GM12878 (cell line): ENCODE measurements around the gene NIP7. TPM values are rescaled to one million over a fixed set of nuclear protein-coding genes. Genes with fewer than 3 reads are reported as not detected.

Experiments
- BCL11A ChIP-seq: IDR thresholded peaks from 2 replicates; pipeline ENCODE4 v1.6.1; 2011; ENCODE audit warnings: low read depth, low read length
- CBFB ChIP-seq: IDR thresholded peaks from 2 replicates; pipeline ENCODE4 v1.6.1; 2016; ENCODE audit warnings: antibody characterized with exemption, low read depth
- CREM ChIP-seq: IDR thresholded peaks from 2 replicates; pipeline ENCODE4 v1.6.1; 2014; ENCODE audit warnings: antibody characterized with exemption, low read depth
- DPF2 ChIP-seq: fragments of 450-650 bp; IDR thresholded peaks from 2 replicates; pipeline ENCODE4 v1.6.1; 2017; ENCODE audit warnings: mild to moderate bottlenecking
- LARP7 ChIP-seq: fragments of 450-650 bp; IDR thresholded peaks from 2 replicates; pipeline ENCODE4 v1.6.1; 2017; ENCODE audit warnings: mild to moderate bottlenecking
- POLR2A ChIP-seq: IDR thresholded peaks from 2 replicates; pipeline ENCODE4 v1.6.1; 2011; ENCODE audit warnings: low read depth, mild to moderate bottlenecking, low read length
- RELA ChIP-seq: fragments of 450-650 bp; IDR thresholded peaks from 2 replicates; pipeline ENCODE4 v1.8.0; 2014; ENCODE audit warnings: borderline replicate concordance; ENCODE audit not compliant: partially characterized antibody
- TAF1 ChIP-seq: IDR thresholded peaks from 2 replicates; pipeline ENCODE4 v1.6.1; 2011; ENCODE audit warnings: mild to moderate bottlenecking, low read depth, low read length, borderline replicate concordance
- polyA plus RNA-seq, 11 experiments: library from polyadenylated mRNA; depleted of rRNA in 4 of 11; unstranded in 6 of 11; stranded (reverse) in 5 of 11; fragments of >200 nt; fragmentation: Nextera tagmentation in 4 of 11; fragmentation: Illumina TruSeq in 1 of 11; extraction: Ambion mirVana in 4 of 11; extraction: Trizol in 1 of 11; gene quantifications; 1 replicate in 1 of 11; 2 replicates in 10 of 11; pipeline versions ENCODE4 v1.2.1 to v1.2.3, GENCODE V29; 2011 to 2016; ENCODE audit warnings: inconsistent platforms in 2 of 11, missing spikeins in 2 of 11, low read depth in 1 of 11
- total RNA-seq, 4 experiments: library from RNA; depleted of rRNA in 3 of 4; stranded (reverse); fragments of >200 nt in 3 of 4; fragmentation: Illumina TruSeq in 1 of 4; extraction: Trizol in 1 of 4; gene quantifications; 2 replicates each; pipeline versions ENCODE4 v1.2.1 to v1.2.3, GENCODE V29; 2013 to 2021
- TF ChIP-seq, protein P1 (sequence below): fragments of 450-650 bp; IDR thresholded peaks from 2 replicates; pipeline ENCODE4 v1.6.1; 2018; ENCODE audit warnings: mild to moderate bottlenecking, low read depth, moderate library complexity; ENCODE audit not compliant: partially characterized antibody
- TF ChIP-seq, protein P2 (sequence below): fragments of 450-650 bp; IDR thresholded peaks from 2 replicates; pipeline ENCODE4 v1.6.1; 2014; ENCODE audit warnings: mild to moderate bottlenecking
- TF ChIP-seq, protein P3 (sequence below): fragments of 450-650 bp; formaldehyde crosslinking; IDR thresholded peaks from 2 replicates; pipeline ENCODE4 v1.4.0; 2022; ENCODE audit warnings: mild to moderate bottlenecking, moderate library complexity
- TF ChIP-seq, protein P4 (sequence below): fragments of 450-650 bp; IDR thresholded peaks from 2 replicates; pipeline ENCODE4 v1.6.1; 2018; ENCODE audit warnings: borderline replicate concordance, mild to moderate bottlenecking; ENCODE audit not compliant: partially characterized antibody
- TF ChIP-seq, protein P5 (sequence below): IDR thresholded peaks from 2 replicates; pipeline ENCODE4 v1.6.1; 2012; ENCODE audit warnings: low read length, inconsistent platforms
- TF ChIP-seq, protein P6 (sequence below): fragments of 450-650 bp; formaldehyde crosslinking; IDR thresholded peaks from 2 replicates; pipeline ENCODE4 v1.5.0; 2022; ENCODE audit warnings: mild to moderate bottlenecking, missing genetic modification characterization

The NIP7 gene
- total and polyA plus RNA-seq, 10 of the 15 experiments (the other 5 are each of a cell fraction or from before 2014, with no cell fraction given), result 18.8 to 62.9 (median 56.7) TPM

DNA sequence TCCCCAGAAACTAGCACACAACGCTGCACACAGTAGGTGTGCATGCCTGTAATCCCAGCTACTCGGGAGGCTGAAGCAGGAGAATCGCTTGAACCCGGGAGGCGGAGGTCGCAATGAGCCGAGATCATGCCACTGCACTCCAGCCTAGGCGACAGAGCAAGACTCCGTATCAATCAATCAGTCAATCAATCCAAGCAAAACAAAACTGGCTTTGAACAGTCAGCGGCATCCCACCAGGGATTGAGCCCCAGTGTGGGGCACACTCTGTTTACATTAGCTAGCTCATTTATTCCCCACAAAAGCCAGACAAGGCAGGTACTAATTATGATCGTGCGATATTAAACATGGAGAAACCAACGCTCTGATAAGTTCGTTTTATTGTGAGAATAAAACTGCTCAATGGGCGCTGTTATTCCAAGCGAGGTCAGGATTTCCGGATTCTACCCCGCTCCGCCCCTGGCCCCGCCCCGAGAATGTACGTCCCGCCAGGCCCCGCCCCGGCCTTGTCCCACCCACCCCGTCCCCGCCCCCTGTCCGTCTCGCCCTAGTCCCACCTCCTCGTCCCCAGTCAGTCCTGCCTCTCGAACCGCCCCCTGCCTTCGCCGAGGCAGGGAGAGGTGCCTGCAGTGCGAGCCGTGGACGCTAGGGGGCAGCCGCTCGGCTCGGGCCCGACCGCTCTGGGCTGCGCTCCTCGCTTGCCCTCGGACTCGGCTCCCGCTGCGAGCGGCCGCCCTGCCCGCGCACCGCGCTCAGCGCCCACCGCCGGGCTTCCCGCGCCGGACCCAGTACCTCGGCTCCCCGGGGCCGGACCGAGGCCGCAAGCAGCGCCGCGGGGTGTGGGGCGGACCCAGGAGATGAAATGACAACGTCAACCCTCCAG is 28.7 kb upstream of the NIP7 start, which contains the start of gene VPS4A (continued):
- TF ChIP-seq, protein P1, sequence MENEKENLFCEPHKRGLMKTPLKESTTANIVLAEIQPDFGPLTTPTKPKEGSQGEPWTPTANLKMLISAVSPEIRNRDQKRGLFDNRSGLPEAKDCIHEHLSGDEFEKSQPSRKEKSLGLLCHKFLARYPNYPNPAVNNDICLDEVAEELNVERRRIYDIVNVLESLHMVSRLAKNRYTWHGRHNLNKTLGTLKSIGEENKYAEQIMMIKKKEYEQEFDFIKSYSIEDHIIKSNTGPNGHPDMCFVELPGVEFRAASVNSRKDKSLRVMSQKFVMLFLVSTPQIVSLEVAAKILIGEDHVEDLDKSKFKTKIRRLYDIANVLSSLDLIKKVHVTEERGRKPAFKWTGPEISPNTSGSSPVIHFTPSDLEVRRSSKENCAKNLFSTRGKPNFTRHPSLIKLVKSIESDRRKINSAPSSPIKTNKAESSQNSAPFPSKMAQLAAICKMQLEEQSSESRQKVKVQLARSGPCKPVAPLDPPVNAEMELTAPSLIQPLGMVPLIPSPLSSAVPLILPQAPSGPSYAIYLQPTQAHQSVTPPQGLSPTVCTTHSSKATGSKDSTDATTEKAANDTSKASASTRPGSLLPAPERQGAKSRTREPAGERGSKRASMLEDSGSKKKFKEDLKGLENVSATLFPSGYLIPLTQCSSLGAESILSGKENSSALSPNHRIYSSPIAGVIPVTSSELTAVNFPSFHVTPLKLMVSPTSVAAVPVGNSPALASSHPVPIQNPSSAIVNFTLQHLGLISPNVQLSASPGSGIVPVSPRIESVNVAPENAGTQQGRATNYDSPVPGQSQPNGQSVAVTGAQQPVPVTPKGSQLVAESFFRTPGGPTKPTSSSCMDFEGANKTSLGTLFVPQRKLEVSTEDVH, result no peak
- no peak for TF ChIP-seq BCL11A
- TF ChIP-seq, protein P2, sequence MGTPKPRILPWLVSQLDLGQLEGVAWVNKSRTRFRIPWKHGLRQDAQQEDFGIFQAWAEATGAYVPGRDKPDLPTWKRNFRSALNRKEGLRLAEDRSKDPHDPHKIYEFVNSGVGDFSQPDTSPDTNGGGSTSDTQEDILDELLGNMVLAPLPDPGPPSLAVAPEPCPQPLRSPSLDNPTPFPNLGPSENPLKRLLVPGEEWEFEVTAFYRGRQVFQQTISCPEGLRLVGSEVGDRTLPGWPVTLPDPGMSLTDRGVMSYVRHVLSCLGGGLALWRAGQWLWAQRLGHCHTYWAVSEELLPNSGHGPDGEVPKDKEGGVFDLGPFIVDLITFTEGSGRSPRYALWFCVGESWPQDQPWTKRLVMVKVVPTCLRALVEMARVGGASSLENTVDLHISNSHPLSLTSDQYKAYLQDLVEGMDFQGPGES, result no peak
- TF ChIP-seq, protein P3, sequence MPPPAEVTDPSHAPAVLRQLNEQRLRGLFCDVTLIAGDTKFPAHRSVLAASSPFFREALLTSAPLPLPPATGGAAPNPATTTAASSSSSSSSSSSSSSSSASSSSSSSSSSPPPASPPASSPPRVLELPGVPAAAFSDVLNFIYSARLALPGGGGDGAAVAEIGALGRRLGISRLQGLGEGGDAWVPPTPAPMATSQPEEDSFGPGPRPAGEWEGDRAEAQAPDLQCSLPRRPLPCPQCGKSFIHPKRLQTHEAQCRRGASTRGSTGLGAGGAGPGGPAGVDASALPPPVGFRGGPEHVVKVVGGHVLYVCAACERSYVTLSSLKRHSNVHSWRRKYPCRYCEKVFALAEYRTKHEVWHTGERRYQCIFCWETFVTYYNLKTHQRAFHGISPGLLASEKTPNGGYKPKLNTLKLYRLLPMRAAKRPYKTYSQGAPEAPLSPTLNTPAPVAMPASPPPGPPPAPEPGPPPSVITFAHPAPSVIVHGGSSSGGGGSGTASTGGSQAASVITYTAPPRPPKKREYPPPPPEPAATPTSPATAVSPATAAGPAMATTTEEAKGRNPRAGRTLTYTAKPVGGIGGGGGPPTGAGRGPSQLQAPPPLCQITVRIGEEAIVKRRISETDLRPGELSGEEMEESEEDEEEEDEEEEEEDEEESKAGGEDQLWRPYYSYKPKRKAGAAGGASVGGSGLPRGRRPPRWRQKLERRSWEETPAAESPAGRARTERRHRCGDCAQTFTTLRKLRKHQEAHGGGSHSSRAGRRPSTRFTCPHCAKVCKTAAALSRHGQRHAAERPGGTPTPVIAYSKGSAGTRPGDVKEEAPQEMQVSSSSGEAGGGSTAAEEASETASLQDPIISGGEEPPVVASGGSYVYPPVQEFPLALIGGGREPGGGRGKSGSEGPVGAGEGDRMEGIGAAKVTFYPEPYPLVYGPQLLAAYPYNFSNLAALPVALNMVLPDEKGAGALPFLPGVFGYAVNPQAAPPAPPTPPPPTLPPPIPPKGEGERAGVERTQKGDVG, result no peak
- TF ChIP-seq TAF1, result peak; percentile 12; the same call in 1 of the 2 replicates
- TF ChIP-seq, protein P4, sequence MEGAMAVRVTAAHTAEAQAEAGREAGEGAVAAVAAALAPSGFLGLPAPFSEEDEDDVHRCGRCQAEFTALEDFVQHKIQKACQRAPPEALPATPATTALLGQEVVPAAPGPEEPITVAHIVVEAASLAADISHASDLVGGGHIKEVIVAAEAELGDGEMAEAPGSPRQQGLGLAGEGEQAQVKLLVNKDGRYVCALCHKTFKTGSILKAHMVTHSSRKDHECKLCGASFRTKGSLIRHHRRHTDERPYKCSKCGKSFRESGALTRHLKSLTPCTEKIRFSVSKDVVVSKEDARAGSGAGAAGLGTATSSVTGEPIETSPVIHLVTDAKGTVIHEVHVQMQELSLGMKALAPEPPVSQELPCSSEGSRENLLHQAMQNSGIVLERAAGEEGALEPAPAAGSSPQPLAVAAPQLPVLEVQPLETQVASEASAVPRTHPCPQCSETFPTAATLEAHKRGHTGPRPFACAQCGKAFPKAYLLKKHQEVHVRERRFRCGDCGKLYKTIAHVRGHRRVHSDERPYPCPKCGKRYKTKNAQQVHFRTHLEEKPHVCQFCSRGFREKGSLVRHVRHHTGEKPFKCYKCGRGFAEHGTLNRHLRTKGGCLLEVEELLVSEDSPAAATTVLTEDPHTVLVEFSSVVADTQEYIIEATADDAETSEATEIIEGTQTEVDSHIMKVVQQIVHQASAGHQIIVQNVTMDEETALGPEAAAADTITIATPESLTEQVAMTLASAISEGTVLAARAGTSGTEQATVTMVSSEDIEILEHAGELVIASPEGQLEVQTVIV, result no peak
- no peak for TF ChIP-seq CREM
- peak; percentile 85; the same call in 1 of the 2 replicates for TF ChIP-seq DPF2
- TF ChIP-seq, protein P5, sequence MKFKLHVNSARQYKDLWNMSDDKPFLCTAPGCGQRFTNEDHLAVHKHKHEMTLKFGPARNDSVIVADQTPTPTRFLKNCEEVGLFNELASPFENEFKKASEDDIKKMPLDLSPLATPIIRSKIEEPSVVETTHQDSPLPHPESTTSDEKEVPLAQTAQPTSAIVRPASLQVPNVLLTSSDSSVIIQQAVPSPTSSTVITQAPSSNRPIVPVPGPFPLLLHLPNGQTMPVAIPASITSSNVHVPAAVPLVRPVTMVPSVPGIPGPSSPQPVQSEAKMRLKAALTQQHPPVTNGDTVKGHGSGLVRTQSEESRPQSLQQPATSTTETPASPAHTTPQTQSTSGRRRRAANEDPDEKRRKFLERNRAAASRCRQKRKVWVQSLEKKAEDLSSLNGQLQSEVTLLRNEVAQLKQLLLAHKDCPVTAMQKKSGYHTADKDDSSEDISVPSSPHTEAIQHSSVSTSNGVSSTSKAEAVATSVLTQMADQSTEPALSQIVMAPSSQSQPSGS, result no peak
- TF ChIP-seq POLR2A, result peak; percentile 88
- TF ChIP-seq RELA, result peak; percentile 49
- TF ChIP-seq CBFB, result no peak
- TF ChIP-seq, protein P6, sequence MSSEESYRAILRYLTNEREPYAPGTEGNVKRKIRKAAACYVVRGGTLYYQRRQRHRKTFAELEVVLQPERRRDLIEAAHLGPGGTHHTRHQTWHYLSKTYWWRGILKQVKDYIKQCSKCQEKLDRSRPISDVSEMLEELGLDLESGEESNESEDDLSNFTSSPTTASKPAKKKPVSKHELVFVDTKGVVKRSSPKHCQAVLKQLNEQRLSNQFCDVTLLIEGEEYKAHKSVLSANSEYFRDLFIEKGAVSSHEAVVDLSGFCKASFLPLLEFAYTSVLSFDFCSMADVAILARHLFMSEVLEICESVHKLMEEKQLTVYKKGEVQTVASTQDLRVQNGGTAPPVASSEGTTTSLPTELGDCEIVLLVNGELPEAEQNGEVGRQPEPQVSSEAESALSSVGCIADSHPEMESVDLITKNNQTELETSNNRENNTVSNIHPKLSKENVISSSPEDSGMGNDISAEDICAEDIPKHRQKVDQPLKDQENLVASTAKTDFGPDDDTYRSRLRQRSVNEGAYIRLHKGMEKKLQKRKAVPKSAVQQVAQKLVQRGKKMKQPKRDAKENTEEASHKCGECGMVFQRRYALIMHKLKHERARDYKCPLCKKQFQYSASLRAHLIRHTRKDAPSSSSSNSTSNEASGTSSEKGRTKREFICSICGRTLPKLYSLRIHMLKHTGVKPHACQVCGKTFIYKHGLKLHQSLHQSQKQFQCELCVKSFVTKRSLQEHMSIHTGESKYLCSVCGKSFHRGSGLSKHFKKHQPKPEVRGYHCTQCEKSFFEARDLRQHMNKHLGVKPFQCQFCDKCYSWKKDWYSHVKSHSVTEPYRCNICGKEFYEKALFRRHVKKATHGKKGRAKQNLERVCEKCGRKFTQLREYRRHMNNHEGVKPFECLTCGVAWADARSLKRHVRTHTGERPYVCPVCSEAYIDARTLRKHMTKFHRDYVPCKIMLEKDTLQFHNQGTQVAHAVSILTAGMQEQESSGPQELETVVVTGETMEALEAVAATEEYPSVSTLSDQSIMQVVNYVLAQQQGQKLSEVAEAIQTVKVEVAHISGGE, result no peak
- peak; percentile 99; the same call in 1 of the 2 replicates for TF ChIP-seq LARP7
